ENCODE results near the gene CASKIN2.

- no peak for TF ChIP-seq CTCF (IDR thresholded peaks at IDR 0.05)
- no peak for TF ChIP-seq POLR2A (IDR thresholded peaks at IDR 0.05)
Measured at GRCh38 chr17:75542229-75542628, 26.9 kb upstream of the CASKIN2 start.
